Measurements from ENCODE around the gene ESPNL.

DNA sequence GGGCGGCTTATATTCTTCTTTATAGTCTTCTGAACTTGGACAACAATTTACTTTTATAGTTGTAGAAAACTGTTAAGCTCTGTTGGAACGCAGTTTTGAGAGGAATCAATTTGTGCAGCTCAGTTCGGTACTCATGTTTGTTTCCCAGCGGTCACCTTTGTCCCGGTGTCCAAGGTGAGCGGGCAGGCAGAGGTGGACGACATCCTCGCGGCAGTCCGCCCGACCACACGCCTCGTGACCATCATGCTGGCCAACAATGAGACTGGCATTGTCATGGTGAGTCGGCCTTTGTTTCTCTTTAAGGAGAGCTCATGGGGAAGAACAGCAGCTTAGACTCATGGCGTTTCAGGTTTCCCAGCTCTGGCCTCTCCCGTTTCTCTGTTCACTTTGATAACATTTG, 18.6 kb upstream of the ESPNL start:
- TF ChIP-seq, protein P1, sequence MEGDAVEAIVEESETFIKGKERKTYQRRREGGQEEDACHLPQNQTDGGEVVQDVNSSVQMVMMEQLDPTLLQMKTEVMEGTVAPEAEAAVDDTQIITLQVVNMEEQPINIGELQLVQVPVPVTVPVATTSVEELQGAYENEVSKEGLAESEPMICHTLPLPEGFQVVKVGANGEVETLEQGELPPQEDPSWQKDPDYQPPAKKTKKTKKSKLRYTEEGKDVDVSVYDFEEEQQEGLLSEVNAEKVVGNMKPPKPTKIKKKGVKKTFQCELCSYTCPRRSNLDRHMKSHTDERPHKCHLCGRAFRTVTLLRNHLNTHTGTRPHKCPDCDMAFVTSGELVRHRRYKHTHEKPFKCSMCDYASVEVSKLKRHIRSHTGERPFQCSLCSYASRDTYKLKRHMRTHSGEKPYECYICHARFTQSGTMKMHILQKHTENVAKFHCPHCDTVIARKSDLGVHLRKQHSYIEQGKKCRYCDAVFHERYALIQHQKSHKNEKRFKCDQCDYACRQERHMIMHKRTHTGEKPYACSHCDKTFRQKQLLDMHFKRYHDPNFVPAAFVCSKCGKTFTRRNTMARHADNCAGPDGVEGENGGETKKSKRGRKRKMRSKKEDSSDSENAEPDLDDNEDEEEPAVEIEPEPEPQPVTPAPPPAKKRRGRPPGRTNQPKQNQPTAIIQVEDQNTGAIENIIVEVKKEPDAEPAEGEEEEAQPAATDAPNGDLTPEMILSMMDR (optimal IDR thresholded peaks at IDR 0.05 in 1 of 3, IDR thresholded peaks at IDR 0.05 in 1 of 3, conservative IDR thresholded peaks at IDR 0.05 in 1 of 3; ENCODE audit: extremely low read depth in 1 of 3, insufficient read depth in 2 of 3, low read length in 3 of 3) = no peak
- no peak for TF ChIP-seq EZH2 (IDR thresholded peaks at IDR 0.05; ENCODE audit: low read length)
